AML-193 (cell line): ENCODE data around the gene ALDH4A1.

ENCODE experiments used
- DNase-seq, 2 experiments: peaks; one replicate each; lab custom pipeline; 2025; lab: John Stamatoyannopoulos, UW

ALDH4A1 gene

DNA sequence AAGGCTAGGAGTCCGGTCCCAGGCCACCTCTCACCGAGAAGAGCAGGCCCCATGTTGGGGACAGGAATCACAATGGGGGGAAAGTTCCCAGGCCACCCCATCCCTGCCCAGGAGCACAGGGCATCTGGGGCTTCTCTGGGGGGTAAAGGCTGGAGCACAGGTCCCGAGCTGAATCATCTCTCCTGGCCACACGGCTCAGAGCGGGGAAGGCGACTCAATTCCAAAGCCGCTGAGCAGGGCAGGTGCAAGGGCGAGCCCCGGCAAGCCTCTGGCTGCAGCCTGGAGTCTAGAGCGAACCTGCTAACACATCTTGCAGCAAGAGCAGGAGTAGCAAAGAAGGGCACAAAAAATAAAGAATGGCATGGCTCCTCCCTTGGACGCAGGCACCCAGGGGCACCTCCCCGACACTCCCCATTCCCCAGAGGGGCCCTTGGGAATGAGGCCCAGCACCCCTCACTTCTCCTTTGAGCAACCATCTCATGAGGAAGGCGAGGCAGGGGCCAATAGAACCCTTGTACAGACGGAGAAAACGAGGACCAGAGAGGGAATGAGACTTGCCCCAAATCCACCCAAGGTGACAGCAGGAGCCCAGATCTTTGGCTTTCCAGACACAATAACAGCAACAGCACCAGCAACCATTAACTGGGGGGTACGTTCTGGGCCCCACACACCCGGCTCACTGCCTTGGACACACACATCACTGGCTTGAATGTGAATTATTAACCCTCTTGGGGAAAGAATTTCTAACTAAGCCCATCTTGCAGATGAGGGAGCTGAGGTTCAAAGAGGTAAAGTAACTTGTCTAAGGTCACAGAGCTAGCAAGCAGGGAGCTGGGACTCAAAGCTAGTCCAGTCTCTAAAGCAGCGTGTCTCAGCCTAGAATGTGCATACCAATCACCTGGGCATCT lies 20.7 kb upstream of the ALDH4A1 start:
- no peak for DNase-seq

DNA sequence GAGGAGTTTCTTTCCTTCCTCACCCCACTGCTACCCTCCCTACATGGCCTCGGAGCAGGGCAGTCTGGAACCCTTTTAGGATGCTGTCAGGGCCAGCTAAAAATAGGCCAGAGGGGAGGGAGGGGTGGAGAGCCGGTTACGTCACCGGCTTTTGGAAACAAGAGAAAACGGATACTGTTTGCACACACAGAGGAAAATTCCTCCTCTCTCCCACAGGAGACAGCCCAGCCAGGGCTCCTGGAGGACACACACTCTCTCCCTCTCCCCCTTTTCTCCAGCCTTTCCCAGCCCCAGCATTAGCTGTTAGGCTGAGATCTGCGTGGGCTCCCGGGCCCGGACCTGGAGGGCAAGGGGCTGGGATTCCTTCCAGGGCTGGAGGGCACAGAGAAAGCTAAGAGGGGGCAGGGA lies 20.0 kb upstream of the ALDH4A1 start:
- DNase-seq = no peak

DNA sequence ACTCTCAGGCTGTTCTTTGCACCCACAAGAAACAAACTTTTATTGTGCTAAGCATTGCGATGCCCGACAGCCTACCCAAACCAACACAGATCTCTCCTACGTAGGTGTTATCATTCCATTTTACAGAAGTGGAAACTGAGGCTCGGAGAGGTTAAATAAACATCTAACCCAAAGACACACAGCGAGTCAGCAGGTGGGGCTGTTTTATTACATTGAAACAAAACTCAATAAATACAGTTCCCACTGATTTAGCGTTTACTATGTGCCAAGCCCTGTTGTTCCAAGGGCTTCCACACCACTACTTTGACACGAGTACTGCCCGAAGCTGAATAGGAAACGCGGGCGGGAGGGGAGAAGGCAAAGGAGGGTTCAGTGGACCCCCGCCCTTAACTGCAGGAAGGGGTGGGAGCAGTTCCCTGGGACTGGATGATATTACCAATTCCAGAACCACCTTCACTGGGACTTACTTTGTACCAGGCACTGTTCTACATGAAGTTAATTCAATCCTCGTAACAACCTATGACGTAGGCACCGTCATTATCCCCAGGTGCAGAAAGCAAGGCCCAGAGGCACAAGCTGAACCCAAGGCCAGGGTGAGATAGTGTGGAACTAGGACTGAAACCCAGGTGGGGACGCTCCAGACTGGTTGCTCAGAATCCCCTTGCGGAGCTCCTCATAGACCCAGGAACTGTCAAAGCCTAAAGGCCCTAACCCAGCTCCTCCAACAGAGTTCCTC lies 19.3 kb upstream of the ALDH4A1 start:
- no peak for DNase-seq

DNA sequence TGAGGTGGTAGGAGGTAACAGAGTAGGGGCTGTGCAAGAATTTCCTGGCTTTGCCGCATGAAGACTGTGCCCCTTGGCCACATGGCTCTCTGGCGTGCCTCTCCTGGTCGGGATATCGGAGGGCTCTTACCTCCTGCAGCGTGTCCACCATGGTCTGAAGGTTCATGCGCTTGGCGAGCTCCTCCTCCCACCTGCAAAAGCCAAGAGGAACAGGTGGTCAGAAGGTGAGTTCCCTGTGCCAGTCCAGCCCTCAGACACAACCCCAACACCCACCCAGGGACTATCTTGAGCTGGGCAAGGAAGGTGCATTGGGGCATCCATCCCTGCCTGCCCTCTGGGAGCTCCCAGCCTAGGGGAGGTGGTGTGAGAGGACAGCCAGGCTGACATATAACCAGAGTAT lies 18.6 kb upstream of the ALDH4A1 start:
- DNase-seq = no peak

DNA sequence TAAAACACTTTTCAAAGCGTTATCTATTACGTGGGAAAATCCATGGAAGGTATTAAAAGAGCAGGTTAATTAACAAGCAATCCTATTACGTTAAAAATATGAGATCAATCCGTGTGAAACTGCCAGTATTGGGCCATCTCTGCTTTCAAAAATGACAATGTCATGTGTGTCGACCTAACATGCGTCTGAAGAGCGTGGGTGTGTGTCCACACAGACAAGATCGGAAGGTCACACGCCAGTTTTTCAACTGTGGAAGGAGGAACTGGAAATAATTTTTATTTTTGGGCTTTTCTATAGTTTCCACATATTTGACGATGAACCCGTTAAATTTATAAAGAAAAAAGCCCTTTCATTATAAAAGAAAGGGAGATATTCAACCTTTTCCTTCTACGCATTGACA lies 17.6 kb upstream of the ALDH4A1 start:
- DNase-seq = no peak

DNA sequence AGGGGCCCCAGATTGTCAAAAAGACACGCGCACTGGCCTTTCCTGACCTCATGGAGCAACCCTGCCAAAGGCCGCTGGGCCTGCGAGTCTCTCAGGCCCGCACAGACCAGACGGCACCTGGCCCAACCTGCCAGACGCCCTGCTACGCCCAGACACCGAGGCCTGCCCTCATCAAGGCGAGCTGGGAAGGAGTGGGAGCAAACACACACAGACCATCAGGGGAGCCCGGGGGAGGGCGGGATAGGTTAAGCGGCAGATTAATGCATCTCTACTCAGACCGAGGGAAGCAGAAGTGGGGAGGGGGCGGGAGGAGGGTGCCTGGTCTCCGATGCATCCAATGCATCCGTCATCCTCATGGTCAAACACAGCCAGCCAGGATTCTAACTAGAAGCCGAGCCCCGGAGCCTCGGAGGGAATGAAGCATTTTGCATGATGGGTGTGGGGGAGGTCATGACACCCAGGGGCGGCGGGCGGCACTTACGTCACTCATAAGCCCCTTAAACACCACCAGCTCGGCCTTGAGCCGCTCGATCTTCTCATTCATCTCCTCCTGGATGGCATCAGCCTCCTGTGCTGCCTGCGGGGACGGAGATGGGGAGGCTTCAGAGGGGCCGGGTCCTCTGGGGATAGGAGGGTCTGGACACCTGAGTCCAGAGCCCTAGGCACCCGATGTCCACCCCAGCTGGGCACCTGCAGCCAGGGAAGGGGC lies 17.0 kb upstream of the ALDH4A1 start:
- DNase-seq = no peak

DNA sequence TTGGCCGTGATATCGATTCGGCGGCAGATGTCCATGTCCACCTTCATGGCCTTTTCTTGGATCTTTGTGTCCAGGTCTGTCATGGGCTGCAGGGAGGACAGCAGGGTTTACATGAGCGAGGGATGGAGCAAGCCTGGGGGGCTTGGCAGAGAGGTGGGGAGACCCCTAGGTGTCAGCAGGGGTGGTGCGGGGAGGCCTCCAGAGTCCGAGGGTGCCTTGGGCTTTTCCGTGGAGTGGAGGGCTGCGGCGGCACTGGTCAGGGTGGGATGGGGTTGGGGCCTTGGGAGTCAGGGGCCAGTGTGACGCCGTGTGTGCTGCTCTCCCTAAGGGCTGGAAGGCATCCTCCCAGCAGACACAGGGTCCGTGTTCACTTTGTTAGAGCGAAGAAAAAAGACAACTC lies 16.1 kb upstream of the ALDH4A1 start:
- DNase-seq = no peak

DNA sequence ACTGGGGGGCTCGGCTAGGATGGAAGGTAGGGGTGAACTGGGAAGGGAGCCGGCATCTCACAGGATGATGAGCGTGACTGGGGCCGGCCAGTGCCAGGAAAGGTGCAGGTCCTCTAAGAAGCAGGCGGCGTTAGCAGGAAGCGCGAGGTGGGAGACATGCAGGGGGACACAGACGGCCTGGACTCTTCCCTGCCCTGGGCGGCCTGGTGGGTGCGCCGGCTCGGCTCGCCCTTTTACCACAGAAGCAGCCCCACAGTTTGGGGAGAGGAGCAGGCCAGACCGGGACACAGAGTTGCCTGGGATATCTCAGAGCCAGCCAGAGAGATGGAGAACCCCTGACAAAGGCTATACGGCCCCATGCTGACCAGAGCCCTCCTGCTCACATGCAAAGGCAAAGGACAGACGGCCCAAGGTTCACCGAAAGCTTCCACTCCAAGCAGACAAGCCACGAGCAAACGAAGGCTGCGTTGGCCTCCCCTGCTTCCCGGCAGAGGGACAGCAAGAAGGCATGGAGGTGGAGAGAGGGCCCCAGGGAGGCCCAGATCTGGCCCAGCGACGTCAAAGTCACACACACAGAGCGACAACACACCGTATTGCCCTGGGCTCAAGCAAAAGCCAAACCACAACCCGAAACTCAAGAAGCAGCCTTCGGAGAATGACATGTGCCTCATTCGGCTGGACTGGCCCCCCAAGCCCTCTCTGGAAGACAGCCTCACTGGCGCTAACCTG lies 14.9 kb upstream of the ALDH4A1 start:
- DNase-seq = no peak

DNA sequence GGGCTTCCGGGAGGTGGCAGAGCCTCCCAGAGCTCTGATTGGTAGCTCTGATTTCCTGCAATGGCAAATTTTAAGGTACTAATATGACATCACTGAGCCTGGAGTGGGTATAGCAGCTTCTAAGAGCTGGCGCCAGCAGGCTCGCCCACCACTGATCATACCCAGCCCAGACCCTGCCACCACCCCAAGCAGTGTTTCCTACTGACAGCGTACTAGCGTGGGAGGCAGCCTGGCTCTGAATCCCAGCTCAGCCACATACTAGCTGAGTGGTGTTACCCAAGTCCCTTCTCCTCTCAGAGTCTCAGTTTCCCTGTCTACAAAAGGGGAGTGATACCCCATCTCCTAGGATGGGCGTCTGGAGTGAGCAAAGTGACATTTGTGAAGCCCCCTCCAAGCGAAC lies 13.0 kb upstream of the ALDH4A1 start:
- no peak for DNase-seq

DNA sequence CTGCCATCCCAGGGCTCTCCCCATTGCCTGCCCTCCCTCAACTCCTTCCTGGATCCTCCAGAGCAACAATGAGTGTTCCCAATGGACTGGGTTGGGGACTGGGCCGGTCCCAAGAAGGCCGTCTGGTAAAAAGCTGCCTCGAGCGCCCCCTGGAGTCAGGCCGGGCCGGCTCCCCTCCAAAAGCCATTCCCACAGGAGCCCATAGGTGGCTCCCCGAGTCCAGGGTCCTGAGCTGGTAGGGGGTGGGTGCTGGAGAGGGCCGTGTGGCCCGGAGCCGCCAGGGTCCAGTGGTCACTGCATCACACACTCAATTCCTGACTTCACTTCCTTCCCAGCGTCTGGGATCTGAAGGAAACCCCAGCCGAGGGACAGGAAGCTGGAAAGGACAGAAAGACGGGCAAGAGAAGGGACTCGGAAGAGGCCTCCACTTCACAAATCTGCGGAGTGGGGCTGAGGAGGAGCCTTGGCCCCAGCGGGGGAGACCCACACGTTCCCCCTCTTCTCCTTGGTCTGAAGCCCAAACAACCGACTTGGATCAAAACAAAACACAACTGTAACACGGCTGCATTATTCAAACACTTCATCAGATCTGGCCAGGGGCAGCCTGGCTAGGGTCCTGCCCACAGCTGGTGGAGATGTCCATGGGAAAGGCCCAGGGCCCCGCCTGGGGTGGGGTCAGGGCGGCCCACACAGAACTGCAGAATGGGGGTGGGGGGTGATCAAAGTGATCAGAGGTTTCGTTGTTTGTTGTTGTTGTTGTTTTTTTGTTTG lies 10.9 kb upstream of the ALDH4A1 start:
- peak; percentile 36 to 51 for DNase-seq

DNA sequence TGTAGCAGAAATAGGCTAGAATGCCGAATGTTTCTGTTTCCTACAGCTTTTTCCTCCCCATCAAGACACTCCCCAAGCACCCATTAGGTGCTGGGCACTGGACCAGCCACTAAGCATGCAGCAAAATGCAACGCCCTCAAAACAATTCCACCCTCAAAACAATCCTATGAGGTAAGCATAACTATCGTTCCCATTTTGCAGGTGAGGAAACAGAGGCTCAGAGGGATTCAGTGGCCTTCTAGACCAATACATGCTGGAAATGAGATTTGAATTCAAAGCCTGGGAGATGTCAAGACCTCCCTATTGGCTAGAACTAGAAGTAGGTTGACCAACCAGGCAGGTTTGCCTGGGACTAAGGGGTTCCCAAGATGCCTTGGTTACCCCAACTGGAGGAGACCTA lies 10.2 kb upstream of the ALDH4A1 start:
- DNase-seq = no peak

DNA sequence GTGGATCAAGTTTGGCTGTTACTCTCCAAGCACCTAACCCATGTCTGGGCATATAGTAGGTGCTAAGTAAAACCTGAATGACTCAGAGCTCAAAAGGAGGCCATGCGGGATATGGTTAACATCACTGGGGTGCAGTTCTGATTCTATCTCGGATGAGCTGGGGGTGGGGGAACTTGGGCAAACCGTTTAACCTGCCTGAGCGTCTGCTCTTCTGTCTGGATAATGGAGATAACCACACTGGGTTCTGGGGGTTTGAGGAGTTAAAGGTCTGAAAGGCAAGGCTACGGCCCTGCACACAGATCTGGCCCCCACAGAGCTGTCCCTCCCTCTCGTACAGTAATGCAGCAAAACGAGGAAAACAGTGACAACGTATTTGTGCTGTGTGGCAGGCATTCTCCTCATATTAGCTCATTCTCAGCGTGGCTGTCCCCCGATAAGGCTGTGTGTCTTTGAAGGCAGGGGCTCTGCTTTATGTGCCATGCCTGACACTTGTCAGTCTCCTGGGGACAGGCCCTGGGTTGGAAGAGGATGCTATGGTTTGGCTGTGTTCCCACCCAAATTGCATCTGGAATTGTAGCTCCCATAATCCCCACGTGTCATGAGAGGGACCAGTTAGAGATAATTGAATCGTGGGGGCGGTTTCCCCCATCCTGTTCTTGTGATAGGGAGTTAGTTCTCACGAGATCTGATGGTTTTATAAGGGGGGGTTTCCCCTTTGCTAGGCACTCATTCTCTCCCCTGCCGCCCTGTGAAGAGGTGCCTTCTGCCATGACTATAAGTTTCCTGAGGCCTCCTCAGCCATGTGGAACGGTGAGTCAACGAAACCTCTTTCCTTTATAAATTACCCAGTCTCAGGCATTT lies 6.8 kb upstream of the ALDH4A1 start:
- DNase-seq = no peak

DNA sequence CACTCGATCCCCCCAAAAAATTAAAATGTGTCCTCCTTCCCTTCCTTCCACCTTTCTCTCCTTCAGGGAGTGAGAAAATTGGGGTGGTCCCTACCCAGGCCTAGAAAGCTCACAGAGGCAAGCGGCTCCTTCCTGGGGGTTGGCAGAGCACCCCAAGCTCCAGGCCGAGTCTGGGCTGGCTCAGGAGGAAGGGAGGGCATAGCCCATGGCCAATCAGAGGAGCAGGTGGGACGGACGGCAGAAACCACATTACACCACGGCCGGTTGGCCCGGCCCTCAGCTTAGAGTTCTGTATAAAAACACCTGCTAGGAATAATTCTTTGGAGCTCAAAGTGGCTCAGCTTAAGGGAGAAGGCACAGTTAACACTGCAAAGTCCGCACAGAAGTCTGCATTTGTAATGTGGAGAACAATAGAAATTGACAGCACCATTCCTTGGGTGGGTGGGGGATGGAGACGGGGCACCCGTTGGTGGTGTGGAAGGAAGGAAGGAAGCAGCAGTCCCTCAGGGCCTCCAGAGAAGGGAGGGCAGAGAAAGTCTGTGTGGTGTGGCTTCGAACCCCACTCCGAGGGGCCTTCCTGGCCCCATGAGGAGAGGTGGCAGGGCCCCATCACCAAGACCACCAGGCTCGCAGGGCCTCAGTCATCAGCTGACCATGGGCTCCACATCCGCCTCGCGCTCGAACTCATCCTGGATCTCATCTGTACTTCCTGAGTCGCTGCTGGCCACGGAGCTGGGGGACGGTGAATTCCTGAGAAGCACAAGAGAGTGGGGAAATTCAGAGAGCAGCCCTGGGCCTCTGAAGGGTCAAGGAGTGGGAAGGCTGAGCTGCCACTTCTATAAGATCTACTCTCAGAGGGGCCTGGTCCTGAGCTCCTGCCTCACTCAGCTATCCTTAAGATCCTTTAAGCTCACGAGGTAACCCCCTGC lies 5.8 kb upstream of the ALDH4A1 start:
- DNase-seq = no peak

DNA sequence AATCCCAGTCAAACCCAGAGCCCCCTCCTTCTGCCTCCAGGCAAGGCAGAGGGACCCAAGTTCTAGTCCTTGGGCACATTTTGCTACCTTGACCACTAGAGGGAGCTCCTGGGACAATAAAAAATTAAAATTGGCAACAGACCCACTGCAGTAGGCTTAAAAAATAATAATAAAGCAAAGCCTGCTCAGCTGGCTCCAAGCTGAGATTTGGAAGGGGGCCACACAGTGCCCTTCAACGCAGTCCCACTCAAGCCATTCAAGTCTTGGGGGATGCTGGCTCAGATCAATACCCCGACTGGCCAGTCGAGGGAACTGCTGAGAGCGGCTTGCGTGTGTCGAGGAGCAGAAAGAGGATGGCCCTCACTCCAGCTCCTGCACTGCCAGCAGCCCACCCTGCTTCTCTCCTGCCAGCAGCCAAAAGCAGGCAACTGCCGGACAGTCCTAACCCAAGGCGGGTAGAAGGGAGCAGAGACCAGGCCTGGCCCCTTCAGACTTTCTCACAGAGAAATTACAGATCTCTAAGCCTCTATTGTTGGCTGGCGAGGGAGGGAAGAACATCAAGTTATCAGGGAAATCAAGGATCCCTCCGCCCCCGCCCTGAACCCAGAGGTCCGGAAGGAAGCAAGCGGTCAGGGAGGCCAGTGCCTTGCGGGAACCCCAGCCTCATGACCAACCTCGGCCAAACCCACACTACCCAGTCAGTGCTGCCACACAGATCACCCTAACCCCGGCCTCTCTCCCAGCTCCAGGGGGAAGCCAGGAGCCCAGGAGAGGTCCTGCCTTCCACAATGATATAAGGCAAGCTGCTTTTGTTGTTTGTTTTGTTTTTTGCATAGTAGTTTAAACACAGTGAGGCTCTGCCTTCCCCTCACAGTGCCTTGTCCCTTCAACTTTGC lies 4.9 kb upstream of the ALDH4A1 start:
- peak; percentile 32 to 48 for DNase-seq

DNA sequence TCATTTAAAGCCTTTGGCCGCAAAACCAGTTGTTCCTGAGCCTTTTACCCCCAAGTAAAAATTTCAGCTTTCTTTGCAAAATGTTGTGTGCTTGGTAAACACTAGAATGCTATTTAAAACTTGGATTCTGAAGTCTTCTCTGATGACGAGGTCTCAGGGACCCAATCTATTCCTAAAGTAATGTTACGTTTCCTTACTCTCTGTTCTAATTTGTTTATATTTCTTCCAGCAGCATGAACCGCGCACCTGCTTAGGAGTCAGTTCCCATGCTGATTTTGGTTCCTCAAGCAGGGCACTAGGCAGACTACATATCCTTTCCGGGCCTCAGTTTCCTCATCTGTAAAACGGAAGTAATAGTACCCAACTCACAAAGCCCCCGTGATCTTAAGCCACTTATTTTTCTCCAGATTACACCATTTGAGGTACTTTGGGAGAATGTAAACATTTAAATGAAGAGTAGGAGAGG lies 969 bp upstream of the ALDH4A1 start:
- DNase-seq = no peak

DNA sequence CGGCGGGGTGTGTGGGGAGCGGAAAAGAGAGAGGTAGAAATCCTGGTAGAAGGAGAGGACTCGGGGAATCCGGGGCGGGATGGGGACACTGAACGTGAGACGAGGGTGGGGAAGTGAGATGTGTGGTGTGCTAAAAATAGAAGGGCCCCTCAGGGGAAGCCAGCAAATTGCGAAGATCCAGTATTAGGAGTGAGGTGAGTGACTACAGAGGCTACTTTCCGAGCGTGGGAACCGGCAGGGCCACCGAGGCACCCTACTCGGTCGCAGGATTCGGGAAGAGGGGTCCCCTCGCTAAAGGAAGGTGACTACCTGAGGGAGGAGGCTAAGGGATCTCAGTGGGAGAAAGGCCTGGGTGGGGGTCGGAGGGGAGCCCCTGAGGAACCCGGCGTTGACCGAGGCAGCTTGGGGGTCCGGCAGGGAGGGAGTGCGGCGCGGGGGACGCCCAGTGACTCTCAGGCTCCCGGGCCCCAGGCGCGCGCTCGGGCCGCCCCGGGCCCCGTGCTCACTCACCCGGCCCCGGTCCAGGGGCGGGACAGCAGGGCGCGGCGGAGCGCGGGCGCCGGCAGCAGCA lies 318 bp downstream of the ALDH4A1 start:
- DNase-seq = no peak

DNA sequence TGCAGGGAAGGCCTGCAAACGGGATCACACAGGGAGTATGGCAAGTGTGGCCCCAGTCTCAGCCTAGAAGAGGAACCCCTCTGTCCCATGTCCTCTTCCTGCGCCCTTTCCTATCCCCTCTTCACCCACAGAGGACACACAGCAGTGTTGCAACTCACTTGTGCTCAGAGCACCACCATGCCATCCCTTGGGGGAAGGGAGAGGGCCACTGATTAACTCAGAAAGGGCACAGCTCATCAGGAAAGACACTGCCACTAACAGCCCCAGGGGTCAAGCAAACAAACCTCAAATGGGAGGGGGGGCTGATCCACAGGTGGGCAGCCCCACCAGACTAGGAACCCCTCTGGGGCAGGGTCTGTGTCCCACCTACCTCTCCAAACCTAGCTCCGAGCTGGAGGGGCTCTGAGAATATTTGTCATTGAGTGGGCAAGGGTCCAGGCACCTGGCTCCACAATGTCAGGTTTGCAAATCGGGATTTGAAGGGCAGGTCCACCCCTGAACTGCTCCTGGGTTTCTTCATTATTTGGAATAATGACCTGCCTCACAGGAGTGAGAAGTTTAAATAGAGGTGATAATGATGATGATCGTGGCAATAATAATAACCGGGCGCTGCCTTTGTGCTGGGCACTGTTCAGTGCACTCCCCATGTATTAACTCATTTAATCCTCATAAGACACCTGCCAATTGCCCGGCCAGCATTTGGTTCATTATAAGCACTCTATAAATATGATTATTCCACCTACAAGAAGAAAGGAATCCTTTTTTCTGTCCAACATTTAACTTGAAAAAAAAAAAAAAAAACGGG lies 1.0 kb downstream of the ALDH4A1 start:
- no peak for DNase-seq
